GM18951 (cell line): ENCODE data around the gene HMG20B.

Source experiments
- POLR2A ChIP-seq: IDR thresholded peaks from 4 replicates; pipeline ENCODE4 v1.6.1; 2011; ENCODE audit warnings: mild to moderate bottlenecking; ENCODE audit not compliant: insufficient read length, insufficient read depth; ENCODE audit errors: extremely low read depth
- in situ Hi-C: fragments of 300-500 bp; cut with MboI; formaldehyde crosslinking; loops from one replicate; pipeline ENCODE4 v1.12.0; 2022; ENCODE audit warnings: low sequenced_read_pairs, mixed read lengths, inconsistent platforms; ENCODE audit not compliant: unreplicated experiment

The HMG20B gene

DNA sequence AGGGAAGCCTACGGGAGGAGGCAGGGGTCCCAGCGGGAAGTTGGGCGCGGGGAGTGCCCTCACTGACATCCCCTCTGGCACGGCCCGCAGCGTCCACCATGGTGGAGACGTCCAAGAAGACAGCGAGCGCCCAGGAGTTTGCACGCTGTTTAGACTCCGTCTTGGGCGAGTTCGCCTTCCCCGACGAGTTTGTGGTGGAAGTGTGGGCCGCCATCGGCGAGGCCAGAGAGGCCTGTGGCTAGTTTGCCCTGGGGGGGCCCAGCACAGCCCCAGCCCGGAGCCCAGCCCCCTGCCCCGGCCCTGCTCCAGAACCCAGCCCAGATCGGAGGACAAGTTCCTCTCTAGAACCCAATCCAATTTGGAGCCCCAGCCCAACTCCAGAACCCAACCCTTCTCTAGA lies 17.2 kb downstream of the HMG20B start:
- in situ Hi-C loops: no loop called here
- TF ChIP-seq POLR2A: no peak

GRCh38 chr19:3590991-3591659 lies 18.4 kb downstream of the HMG20B start:
- in situ Hi-C loops: no loop called here
- TF ChIP-seq POLR2A: no peak

- in situ Hi-C loops: no loop called here
- no peak for TF ChIP-seq POLR2A
Observed at GRCh38 chr19:3591876-3592613, 19.3 kb downstream of the HMG20B start.

- in situ Hi-C loops: no loop called here
- no peak for TF ChIP-seq POLR2A
Observed at GRCh38 chr19:3593156-3593555, 20.4 kb downstream of the HMG20B start.

- in situ Hi-C loops: no loop called here
- TF ChIP-seq POLR2A: no peak
Observed at GRCh38 chr19:3595521-3596061, 22.8 kb downstream of the HMG20B start.

DNA sequence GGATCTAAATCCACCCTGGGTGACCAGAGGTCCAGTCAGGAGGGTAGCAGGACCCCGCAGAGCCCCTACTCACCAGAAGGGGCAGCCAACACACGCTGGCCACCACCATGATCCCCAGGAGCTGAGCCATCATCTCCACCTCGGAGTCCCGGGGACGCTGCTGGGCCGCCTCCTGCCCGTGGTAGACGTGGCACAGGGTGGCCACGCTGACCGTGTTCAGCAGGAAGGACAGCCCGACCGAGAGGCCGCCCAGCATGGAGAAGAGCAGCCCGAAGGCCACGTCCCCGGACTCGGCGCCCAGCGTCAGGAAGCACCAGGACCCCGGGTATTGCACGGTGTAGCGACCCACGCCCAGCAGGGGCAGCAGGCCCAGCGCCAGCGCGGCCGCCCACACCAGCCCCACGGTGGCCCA lies 27.0 kb downstream of the HMG20B start:
- no peak for TF ChIP-seq POLR2A
- in situ Hi-C loops: no loop called here

DNA sequence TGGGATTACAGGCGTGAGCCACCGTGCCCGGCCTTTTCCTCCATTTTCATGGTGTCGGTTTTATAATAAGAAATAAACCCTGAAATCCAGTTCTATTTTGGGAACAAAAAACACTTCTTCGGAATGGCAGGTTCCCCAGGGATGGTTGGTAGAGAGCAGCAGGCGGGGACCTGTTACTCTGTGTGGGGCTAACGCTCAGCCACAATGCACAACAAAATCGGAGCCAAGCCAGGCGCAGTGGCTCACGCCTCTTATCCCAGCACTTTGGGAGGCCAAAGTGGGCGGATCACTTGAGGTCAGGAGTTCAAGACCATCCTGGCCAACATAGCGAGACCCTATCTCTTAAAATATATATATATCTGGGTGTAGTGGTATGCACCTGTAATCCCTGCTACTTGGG lies 28.3 kb downstream of the HMG20B start:
- in situ Hi-C loops: no loop called here
- TF ChIP-seq POLR2A: no peak

GRCh38 chr19:3603121-3603811 lies 30.5 kb downstream of the HMG20B start:
- TF ChIP-seq POLR2A: no peak
- in situ Hi-C loops: no loop called here

DNA sequence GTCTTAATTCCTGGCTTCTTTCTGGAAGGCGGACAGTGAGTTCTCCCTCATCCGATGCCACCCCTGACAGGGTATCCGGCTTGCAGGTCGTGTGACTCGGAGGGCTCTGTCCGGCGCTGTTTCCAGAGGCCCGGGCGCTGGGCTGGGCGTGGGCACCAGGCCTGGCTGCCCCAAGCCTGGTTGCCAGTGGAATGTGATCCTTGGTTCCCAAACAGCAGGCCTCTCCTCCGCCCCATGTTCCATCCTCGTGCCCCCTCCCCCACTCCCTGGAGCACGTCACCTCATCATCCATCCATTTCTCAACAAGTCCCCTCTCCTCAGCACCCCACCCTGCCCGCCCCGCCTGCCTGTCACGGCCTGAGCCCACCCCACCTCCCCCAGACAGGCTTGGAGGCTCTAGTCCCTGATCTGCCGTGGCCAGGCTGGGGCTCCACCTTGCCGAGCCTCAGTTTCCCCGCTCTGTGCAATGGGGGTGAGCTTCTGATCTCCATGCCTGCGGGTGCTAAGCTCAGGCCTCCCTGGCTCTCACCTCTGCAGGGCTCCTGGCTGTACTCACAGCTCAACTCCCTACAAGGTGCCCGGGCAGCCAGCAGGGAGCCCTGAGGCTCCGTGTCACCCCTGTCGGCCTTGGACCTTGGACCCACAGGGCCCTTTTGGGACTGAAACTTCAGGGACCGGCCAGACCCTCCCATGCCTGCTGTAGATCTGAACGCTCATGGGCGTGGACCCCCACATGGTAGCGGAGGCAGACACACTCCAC lies 31.7 kb downstream of the HMG20B start:
- in situ Hi-C loops: no loop called here
- TF ChIP-seq POLR2A: no peak

DNA sequence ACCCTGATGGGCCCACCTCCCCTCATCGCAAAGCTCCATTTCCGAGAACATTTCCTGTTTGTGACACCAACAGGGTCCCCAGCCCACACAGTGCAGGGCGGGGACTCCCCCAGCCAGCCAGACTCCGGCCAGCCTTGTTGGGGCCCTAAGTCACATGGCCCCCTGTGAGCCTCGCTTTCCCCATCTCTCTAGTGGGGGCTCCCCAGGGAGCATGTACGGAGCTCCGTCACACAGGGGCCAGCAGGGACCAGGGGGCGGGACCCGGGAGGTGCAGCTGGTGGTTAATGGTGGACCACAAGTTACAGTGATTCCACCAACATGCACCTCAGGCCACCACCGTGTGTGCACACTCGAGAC lies 32.2 kb downstream of the HMG20B start:
- in situ Hi-C loops: no loop called here
- no peak for TF ChIP-seq POLR2A

DNA sequence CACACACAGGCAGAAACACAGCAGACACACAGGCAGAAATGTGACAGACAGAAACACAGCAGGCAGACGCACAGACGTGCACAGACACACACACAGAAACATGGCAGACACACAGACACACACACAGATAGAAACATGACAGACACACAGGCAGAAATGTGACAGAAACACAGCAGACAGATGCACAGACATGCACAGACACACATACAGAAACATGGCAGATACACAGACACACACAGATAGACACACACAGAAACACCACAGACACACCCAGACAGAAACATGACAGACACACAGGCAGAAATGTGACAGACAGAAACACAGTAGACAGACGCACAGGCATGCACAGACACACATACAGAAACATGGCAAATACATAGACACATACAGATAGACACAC lies 32.6 kb downstream of the HMG20B start:
- in situ Hi-C loops: no loop called here
- no peak for TF ChIP-seq POLR2A

DNA sequence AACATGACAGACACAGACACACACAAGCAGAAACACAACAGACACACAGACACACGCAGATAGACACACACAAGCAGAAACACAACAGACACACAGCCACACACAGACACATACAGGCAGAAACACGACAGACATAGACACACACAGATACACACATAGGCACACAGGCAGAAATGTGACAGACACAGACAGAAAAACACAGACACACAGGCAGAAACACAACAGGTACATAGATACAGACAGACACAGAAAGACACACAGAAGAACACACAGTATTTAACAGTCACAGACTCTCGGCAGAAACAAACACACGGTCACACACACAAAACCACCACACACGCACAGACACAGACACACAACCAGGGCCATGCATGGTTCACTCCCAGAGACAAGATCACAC lies 33.0 kb downstream of the HMG20B start:
- in situ Hi-C loops: no loop called here
- no peak for TF ChIP-seq POLR2A

- TF ChIP-seq POLR2A: no peak
- in situ Hi-C loops: no loop called here
Observed at GRCh38 chr19:3606174-3606689, 33.5 kb downstream of the HMG20B start.
